Activated CD4-positive, alpha-beta T cell treated with anti-CD3 and anti-CD28 coated beads for 36 hours (primary cell): ENCODE measurements around the gene GJD2. TPM values are rescaled to one million over a fixed set of nuclear protein-coding genes. Genes with fewer than 3 reads are reported as not detected.

Experiments used
- ATAC-seq: fragments of 200-7000 bp; cut with Tn5 transposase; one replicate; pipeline ENCODE4 v1.10.0; 2021; ENCODE audit warnings: mild to moderate bottlenecking, moderate library complexity
- CTCF ChIA-PET: fragments of 350-600 bp; sonication (Branson Sonifier 250); formaldehyde crosslinking; loops from one replicate; lab custom pipeline; 2021; ENCODE audit warnings: antibody characterized with exemption; lab: Charles Lee
- POLR2A ChIA-PET: fragments of 350-600 bp; sonication (Branson Sonifier 250); formaldehyde crosslinking; loops from one replicate; lab custom pipeline; 2021; ENCODE audit warnings: antibody characterized with exemption, inconsistent platforms; lab: Charles Lee
- DNase-seq: peaks from one replicate; pipeline ENCODE4 v3.0.0-alpha.2; 2020
- H3K27ac Mint-ChIP-seq: one replicate; pipeline ENCODE4 v1.8.0; 2021; ENCODE audit warnings: mixed read lengths
- H3K27me3 Mint-ChIP-seq: one replicate; pipeline ENCODE4 v1.8.0; 2021; ENCODE audit warnings: mixed read lengths
- H3K36me3 Mint-ChIP-seq: one replicate; pipeline ENCODE4 v1.8.0; 2021; ENCODE audit warnings: low read depth, mixed read lengths
- H3K4me1 Mint-ChIP-seq: one replicate; pipeline ENCODE4 v1.8.0; 2021; ENCODE audit warnings: mixed read lengths
- H3K4me3 Mint-ChIP-seq: one replicate; pipeline ENCODE4 v1.8.0; 2021; ENCODE audit warnings: mild to moderate bottlenecking, moderate library complexity, mixed read lengths
- H3K9me3 Mint-ChIP-seq: one replicate; pipeline ENCODE4 v1.8.0; 2021; ENCODE audit warnings: low read depth, mixed read lengths
- intact Hi-C, 2 experiments: fragments of 100-400 bp; cut with DNase I in 1 of 2; cut with micrococcal nuclease in 1 of 2; formaldehyde crosslinking; loops; one replicate each; pipeline versions ENCODE4 v1.14.2 to v1.15.1; 2022 to 2024; cut with DNase I, micrococcal nuclease
- total RNA-seq, 2 experiments: library from RNA; stranded (reverse); gene quantifications; one replicate each; pipeline ENCODE4 v1.2.3, GENCODE V29; 2021

The GJD2 gene
- total RNA-seq, 2 experiments from 2014 or later = not detected

GRCh38 chr15:34721802-34722438, 32.9 kb downstream of the GJD2 start:
- Mint-ChIP-seq H3K4me3 (no peak overlapping the region), H3K36me3 (no peaks in the 10 kb centered on the region), H3K27ac (no peak overlapping the region), H3K9me3 (no peaks in the 10 kb centered on the region), H3K27me3 (peaks cover 40% of the 10 kb centered on the region), H3K4me1 (no peaks in the 10 kb centered on the region)
- intact Hi-C loops = no loop called here
- DNase-seq = peak; percentile 5
- ChIA-PET POLR2A (no interaction called here), CTCF (no interaction called here)
- ATAC-seq = no peak

- intact Hi-C loops = no loop called here
- POLR2A ChIA-PET = no interaction called here
- peaks cover 41% of the 10 kb centered on the region for H3K27me3 Mint-ChIP-seq
These were observed 33.5 kb downstream of the GJD2 start for GRCh38 chr15:34721157-34721801.

GRCh38 chr15:34719695-34720094, 35.1 kb downstream of the GJD2 start:
- Mint-ChIP-seq H3K36me3 (no peaks in the 10 kb centered on the region), H3K9me3 (no peaks in the 10 kb centered on the region), H3K4me1 (no peaks in the 10 kb centered on the region), H3K4me3 (no peak overlapping the region), H3K27ac (no peak overlapping the region), H3K27me3 (peaks cover 35% of the 10 kb centered on the region)
- ChIA-PET CTCF (interaction anchor here (1.0 kb wide), 1 partner anchor 25 kb away, joined by 3 read pairs; no protein-coding TSS in a partner anchor), POLR2A (no interaction called here)
- ATAC-seq (no peak), DNase-seq (no peak)
- intact Hi-C loops = no loop called here

More at GRCh38 chr15:34721157-34721801, 33.5 kb downstream of the GJD2 start:
- CTCF ChIA-PET = no interaction called here
- H3K27ac Mint-ChIP-seq = no peak overlapping the region
- ATAC-seq (no peak), DNase-seq (no peak)
- H3K9me3 Mint-ChIP-seq = no peaks in the 10 kb centered on the region
- H3K36me3 Mint-ChIP-seq = no peaks in the 10 kb centered on the region
- H3K4me1 Mint-ChIP-seq = no peaks in the 10 kb centered on the region
- H3K4me3 Mint-ChIP-seq = no peak overlapping the region

GRCh38 chr15:34718681-34719665, 35.8 kb downstream of the GJD2 start:
- intact Hi-C loops = no loop called here

GRCh38 chr15:34717729-34718128, 37.1 kb downstream of the GJD2 start:
- no peak overlapping the region for H3K27ac Mint-ChIP-seq
- no peaks in the 10 kb centered on the region for H3K36me3 Mint-ChIP-seq
- DNase-seq = no peak
- H3K4me3 Mint-ChIP-seq = no peak overlapping the region
- H3K27me3 Mint-ChIP-seq = peaks cover 26% of the 10 kb centered on the region
- no peaks in the 10 kb centered on the region for H3K4me1 Mint-ChIP-seq
- intact Hi-C loops = no loop called here
- CTCF ChIA-PET = no interaction called here
- POLR2A ChIA-PET = no interaction called here
- H3K9me3 Mint-ChIP-seq = no peaks in the 10 kb centered on the region
- no peak for ATAC-seq

More at GRCh38 chr15:34718681-34719665, 35.8 kb downstream of the GJD2 start:
- ATAC-seq = no peak
- Mint-ChIP-seq H3K36me3 (no peaks in the 10 kb centered on the region), H3K27ac (no peak overlapping the region), H3K9me3 (no peaks in the 10 kb centered on the region), H3K4me1 (no peaks in the 10 kb centered on the region), H3K4me3 (no peak overlapping the region), H3K27me3 (peaks cover 34% of the 10 kb centered on the region)
- DNase-seq = no peak
- ChIA-PET POLR2A (no interaction called here), CTCF (interaction anchor here (1.0 kb wide), 1 partner anchor 25 kb away, joined by 3 read pairs; no protein-coding TSS in a partner anchor)

GRCh38 chr15:34716111-34716510, 38.7 kb downstream of the GJD2 start:
- Mint-ChIP-seq H3K36me3 (no peaks in the 10 kb centered on the region), H3K9me3 (no peaks in the 10 kb centered on the region), H3K27ac (no peak overlapping the region), H3K4me3 (no peak overlapping the region), H3K27me3 (peaks cover 18% of the 10 kb centered on the region), H3K4me1 (no peaks in the 10 kb centered on the region)
- no peak for ATAC-seq
- DNase-seq = no peak
- POLR2A ChIA-PET = no interaction called here
- CTCF ChIA-PET = no interaction called here
- intact Hi-C loops = no loop called here

GRCh38 chr15:34714476-34715121, 40.2 kb downstream of the GJD2 start:
- no peaks in the 10 kb centered on the region for H3K9me3 Mint-ChIP-seq
- no peaks in the 10 kb centered on the region for H3K4me1 Mint-ChIP-seq
- intact Hi-C loops = no loop called here
- CTCF ChIA-PET = interaction anchor here (0.9 kb wide), 1 partner anchor 15 kb away, joined by 3 read pairs; no protein-coding TSS in a partner anchor
- no peak for ATAC-seq
- H3K27me3 Mint-ChIP-seq = peaks cover 8% of the 10 kb centered on the region
- no peak overlapping the region for H3K4me3 Mint-ChIP-seq
- POLR2A ChIA-PET = no interaction called here
- no peaks in the 10 kb centered on the region for H3K36me3 Mint-ChIP-seq
- H3K27ac Mint-ChIP-seq = no peak overlapping the region
- no peak for DNase-seq

- Mint-ChIP-seq H3K4me3 (no peak overlapping the region), H3K27me3 (peaks cover 13% of the 10 kb centered on the region), H3K36me3 (no peaks in the 10 kb centered on the region), H3K27ac (no peak overlapping the region), H3K4me1 (no peaks in the 10 kb centered on the region), H3K9me3 (no peaks in the 10 kb centered on the region)
- POLR2A ChIA-PET = no interaction called here
- DNase-seq = no peak
- ATAC-seq = no peak
- intact Hi-C loops = no loop called here
- CTCF ChIA-PET = no interaction called here
These were observed 41.2 kb downstream of the GJD2 start for GRCh38 chr15:34713635-34714034.

- Mint-ChIP-seq H3K4me1 (no peaks in the 10 kb centered on the region), H3K36me3 (no peaks in the 10 kb centered on the region), H3K27ac (no peak overlapping the region), H3K9me3 (no peaks in the 10 kb centered on the region), H3K4me3 (no peak overlapping the region), H3K27me3 (peaks cover 16% of the 10 kb centered on the region)
- ATAC-seq (no peak), DNase-seq (no peak)
- ChIA-PET POLR2A (no interaction called here), CTCF (no interaction called here)
- intact Hi-C loops = loop anchor here in 1 of 2 experiments (2.0 kb wide), 1 partner anchor 211 kb away; no protein-coding TSS in a partner anchor
These were observed 44.9 kb downstream of the GJD2 start for GRCh38 chr15:34709866-34710265.

- CTCF ChIA-PET = interaction anchor here (0.7 to 1.0 kb wide), 2 partner anchors 106 to 211 kb away, joined by 3 read pairs; no protein-coding TSS in a partner anchor
- ATAC-seq (no peak), DNase-seq (no peak)
- Mint-ChIP-seq H3K4me1 (no peaks in the 10 kb centered on the region), H3K27me3 (peaks cover 24% of the 10 kb centered on the region), H3K4me3 (no peak overlapping the region), H3K9me3 (no peaks in the 10 kb centered on the region), H3K36me3 (no peaks in the 10 kb centered on the region), H3K27ac (no peak overlapping the region)
- POLR2A ChIA-PET = no interaction called here
- intact Hi-C loops = loop anchor here in 1 of 2 experiments (2.0 kb wide), 1 partner anchor 212 kb away; no protein-coding TSS in a partner anchor
These were observed 46.4 kb downstream of the GJD2 start for GRCh38 chr15:34708422-34708821.

GRCh38 chr15:34701536-34701935, 53.3 kb downstream of the GJD2 start:
- no peaks in the 10 kb centered on the region for H3K9me3 Mint-ChIP-seq
- intact Hi-C loops = no loop called here
- H3K4me3 Mint-ChIP-seq = no peak overlapping the region
- no peaks in the 10 kb centered on the region for H3K4me1 Mint-ChIP-seq
- ChIA-PET CTCF (no interaction called here), POLR2A (no interaction called here)
- peaks cover 22% of the 10 kb centered on the region for H3K27me3 Mint-ChIP-seq
- H3K36me3 Mint-ChIP-seq = no peaks in the 10 kb centered on the region
- H3K27ac Mint-ChIP-seq = no peak overlapping the region
- ATAC-seq (no peak), DNase-seq (no peak)
